ENCODE measurements around the gene INHBE.

DNA sequence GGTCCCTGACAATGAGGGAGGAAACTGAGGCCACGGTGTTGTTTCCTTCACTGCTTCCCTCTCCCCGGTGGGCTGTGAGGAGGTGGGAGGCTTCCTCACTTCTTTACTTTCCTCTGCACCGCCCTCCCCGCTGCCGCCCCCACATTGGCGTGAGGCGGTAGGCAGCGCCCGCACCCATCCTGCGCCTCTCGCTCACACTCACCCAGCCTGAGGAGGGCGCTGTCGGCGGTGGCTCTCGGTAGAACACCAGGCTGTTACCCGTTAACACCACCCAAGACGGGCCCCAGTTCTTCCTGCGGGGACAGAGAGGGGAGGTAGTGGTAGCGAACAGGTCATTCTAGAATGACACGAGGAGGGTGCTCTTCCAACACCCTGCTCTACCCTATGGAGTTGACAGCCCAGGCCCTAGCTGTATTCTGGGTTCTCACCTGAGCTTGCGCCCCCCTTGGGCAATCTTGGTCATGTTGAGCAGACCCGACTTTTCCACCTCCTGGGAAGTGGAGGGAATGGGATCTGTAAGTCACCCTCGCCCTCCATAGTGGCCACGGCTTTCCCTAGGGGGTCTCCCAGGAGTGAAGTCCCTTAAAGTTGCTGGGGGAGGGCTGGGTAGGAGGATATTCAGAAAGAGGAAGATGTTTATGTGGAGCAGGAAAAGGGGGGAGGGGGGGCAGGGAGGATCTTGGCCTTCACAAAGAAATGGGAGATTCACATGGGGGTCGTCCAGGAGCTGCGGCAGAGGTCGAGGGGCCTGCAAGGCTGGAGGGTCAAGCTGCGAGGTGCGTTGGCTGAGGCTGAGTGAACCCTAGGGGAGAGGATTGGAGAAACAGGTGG lies 21.3 kb downstream of the INHBE start:
- TF ChIP-seq, protein P1, sequence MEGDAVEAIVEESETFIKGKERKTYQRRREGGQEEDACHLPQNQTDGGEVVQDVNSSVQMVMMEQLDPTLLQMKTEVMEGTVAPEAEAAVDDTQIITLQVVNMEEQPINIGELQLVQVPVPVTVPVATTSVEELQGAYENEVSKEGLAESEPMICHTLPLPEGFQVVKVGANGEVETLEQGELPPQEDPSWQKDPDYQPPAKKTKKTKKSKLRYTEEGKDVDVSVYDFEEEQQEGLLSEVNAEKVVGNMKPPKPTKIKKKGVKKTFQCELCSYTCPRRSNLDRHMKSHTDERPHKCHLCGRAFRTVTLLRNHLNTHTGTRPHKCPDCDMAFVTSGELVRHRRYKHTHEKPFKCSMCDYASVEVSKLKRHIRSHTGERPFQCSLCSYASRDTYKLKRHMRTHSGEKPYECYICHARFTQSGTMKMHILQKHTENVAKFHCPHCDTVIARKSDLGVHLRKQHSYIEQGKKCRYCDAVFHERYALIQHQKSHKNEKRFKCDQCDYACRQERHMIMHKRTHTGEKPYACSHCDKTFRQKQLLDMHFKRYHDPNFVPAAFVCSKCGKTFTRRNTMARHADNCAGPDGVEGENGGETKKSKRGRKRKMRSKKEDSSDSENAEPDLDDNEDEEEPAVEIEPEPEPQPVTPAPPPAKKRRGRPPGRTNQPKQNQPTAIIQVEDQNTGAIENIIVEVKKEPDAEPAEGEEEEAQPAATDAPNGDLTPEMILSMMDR (IDR thresholded peaks at IDR 0.05; ENCODE audit: borderline replicate concordance, extremely low read depth, low read length, poor library complexity, severe bottlenecking) = peak; percentile 36
- no peak for TF ChIP-seq EZH2 (IDR thresholded peaks at IDR 0.05; ENCODE audit: borderline replicate concordance, low read depth, low read length, severe bottlenecking)
